Liver (tissue), 3 donors: ENCODE data around the gene HMG20A.

Source experiments
- EGR1 ChIP-seq, 2 donors: IDR thresholded peaks; 2 replicates each; pipeline ENCODE4 v1.6.1; 2016 to 2018; ENCODE audit warnings: antibody characterized with exemption in 2 of 2, low read depth in 2 of 2
- JUND ChIP-seq, 2 donors: IDR thresholded peaks; 2 replicates each; pipeline ENCODE4 v1.6.1; 2016; ENCODE audit warnings: antibody characterized with exemption in 2 of 2
- RAD21 ChIP-seq, 2 donors: IDR thresholded peaks; 2 replicates each; pipeline ENCODE4 v1.6.1; 2016; ENCODE audit warnings: antibody characterized with exemption in 2 of 2, mild to moderate bottlenecking in 2 of 2
- TAF1 ChIP-seq: conservative IDR thresholded peaks from 2 replicates; pipeline ENCODE4 v1.6.1; 2016; ENCODE audit warnings: antibody characterized with exemption, mild to moderate bottlenecking
- TF ChIP-seq, protein P1 (sequence below): fragments of 150-350 bp; IDR thresholded peaks from 2 replicates; pipeline ENCODE4 v1.5.1; 2017; ENCODE audit warnings: improper control_type of control experiment, low read depth, low read length; ENCODE audit not compliant: missing input control
- TF ChIP-seq, protein P2 (sequence below): IDR thresholded peaks from 2 replicates; pipeline ENCODE4 v1.6.1; 2016; ENCODE audit warnings: antibody characterized with exemption, mild to moderate bottlenecking
- TF ChIP-seq, protein P3 (sequence below): IDR thresholded peaks from 2 replicates; pipeline ENCODE4 v1.6.1; 2016; ENCODE audit warnings: antibody characterized with exemption
- donor health status: healthy.
- donor health status: healthy.

DNA sequence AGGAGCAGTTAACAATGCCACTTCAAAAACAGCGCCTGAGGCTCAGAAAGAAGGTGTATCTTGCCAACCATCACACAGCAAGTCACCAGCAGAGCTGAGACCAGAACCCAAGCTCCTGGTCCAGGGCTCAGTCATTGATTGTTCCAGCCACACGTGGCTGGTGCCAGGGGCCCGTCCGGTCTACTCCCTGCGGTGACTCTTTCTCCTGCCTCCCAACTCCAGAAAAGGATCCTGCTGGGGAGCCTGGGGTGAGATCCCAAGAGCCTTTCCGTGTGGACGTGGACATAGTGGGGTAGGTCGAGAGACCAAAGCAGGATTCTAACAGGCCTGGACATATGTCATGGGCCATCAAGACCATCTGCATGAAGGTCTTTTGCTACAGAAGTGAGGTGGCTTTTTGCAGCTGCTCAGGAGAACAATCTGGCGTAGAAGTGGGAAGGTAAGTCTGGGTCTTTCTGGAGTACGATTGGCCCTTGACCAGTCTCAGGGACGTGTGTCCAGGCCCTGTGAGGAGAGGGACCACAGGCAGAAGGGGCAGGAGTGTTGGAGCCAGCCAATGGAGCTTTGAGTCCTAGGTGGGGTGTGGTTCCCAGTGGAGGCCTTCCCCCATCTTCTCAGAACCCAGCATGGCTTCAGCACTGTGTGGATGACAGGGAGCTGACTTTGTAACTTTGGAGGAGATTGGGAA, 105.4 kb downstream of the HMG20A start:
- TF ChIP-seq, protein P1, sequence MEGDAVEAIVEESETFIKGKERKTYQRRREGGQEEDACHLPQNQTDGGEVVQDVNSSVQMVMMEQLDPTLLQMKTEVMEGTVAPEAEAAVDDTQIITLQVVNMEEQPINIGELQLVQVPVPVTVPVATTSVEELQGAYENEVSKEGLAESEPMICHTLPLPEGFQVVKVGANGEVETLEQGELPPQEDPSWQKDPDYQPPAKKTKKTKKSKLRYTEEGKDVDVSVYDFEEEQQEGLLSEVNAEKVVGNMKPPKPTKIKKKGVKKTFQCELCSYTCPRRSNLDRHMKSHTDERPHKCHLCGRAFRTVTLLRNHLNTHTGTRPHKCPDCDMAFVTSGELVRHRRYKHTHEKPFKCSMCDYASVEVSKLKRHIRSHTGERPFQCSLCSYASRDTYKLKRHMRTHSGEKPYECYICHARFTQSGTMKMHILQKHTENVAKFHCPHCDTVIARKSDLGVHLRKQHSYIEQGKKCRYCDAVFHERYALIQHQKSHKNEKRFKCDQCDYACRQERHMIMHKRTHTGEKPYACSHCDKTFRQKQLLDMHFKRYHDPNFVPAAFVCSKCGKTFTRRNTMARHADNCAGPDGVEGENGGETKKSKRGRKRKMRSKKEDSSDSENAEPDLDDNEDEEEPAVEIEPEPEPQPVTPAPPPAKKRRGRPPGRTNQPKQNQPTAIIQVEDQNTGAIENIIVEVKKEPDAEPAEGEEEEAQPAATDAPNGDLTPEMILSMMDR = no peak
- no peak for TF ChIP-seq EGR1 (IDR thresholded peaks at IDR 0.05; ENCODE audit: low read depth in 2 of 2)
- TF ChIP-seq, protein P2, sequence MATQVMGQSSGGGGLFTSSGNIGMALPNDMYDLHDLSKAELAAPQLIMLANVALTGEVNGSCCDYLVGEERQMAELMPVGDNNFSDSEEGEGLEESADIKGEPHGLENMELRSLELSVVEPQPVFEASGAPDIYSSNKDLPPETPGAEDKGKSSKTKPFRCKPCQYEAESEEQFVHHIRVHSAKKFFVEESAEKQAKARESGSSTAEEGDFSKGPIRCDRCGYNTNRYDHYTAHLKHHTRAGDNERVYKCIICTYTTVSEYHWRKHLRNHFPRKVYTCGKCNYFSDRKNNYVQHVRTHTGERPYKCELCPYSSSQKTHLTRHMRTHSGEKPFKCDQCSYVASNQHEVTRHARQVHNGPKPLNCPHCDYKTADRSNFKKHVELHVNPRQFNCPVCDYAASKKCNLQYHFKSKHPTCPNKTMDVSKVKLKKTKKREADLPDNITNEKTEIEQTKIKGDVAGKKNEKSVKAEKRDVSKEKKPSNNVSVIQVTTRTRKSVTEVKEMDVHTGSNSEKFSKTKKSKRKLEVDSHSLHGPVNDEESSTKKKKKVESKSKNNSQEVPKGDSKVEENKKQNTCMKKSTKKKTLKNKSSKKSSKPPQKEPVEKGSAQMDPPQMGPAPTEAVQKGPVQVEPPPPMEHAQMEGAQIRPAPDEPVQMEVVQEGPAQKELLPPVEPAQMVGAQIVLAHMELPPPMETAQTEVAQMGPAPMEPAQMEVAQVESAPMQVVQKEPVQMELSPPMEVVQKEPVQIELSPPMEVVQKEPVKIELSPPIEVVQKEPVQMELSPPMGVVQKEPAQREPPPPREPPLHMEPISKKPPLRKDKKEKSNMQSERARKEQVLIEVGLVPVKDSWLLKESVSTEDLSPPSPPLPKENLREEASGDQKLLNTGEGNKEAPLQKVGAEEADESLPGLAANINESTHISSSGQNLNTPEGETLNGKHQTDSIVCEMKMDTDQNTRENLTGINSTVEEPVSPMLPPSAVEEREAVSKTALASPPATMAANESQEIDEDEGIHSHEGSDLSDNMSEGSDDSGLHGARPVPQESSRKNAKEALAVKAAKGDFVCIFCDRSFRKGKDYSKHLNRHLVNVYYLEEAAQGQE = no peak
- TF ChIP-seq JUND (IDR thresholded peaks at IDR 0.05) = no peak
- no peak for TF ChIP-seq TAF1
- TF ChIP-seq RAD21 (IDR thresholded peaks at IDR 0.05) = no peak
- TF ChIP-seq, protein P3, sequence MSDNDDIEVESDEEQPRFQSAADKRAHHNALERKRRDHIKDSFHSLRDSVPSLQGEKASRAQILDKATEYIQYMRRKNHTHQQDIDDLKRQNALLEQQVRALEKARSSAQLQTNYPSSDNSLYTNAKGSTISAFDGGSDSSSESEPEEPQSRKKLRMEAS = no peak
